ACHN (cell line): Measurements from ENCODE around the gene AARS1.
"Not testable (repeated sequence)": the region's sequence is repeated elsewhere in the genome, so short reads cannot be mapped to it uniquely, and the experiment has no call there.

Experiments used
- DNase-seq: peaks from one replicate; pipeline ENCODE4 v3.0.0-alpha.2; 2015
- in situ Hi-C: cut with HindIII; loops from 2 replicates; pipeline ENCODE4 v1.10.0; 2017; ENCODE audit warnings: low sequenced_read_pairs, low pct_ligation_motif_present, low pct_unique_long_range_greater_than_20kb

Gene AARS1

DNA sequence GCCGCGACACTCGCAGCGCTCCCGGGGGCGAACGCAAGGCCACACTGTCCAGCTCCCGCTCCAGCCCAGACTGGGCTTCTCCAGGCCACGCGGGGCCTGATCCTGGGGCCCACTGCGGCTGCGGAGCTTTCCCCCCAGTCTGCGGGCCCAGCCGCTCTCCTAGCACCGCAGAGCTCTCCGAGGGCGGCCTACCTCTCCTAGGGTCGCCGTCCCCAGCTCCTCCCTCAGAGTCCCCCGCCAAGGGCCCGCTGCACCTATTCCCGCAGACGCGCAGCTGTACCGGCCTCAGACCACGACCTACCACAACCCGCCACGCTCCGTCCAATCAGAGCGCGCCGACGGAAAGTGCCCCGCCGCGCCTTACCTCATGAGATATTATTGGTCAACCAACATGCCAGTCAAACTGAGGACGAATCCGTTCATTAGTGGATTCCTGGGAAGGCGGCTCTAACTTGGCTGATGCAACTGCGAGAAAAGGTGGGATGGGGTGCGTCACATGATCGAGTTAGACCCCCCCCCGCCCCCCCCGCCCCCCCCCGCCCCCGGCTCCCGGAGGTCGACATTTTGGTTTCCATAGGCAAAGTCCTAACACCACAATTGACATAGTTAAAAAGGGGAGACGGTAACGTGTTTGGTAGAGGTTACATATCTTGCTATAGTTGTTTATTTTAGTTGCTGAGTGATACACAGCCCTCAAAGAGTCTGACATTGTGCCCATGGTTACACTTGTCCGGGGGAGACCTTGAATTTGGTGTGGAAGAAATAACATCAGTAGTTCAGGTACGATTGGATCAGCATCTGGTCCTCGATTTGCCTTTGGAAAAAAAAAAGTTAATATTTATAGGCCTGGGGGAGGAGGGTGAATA is at the start of gene AARS1:
Gene AARS1 (minus strand): TSS at position 278 of the 866 bp plus-strand sequence. CDS start 6,743 bp downstream, outside the sequence.
- DNase-seq, result peak; percentile 100
- in situ Hi-C loops, result no loop called here

DNA sequence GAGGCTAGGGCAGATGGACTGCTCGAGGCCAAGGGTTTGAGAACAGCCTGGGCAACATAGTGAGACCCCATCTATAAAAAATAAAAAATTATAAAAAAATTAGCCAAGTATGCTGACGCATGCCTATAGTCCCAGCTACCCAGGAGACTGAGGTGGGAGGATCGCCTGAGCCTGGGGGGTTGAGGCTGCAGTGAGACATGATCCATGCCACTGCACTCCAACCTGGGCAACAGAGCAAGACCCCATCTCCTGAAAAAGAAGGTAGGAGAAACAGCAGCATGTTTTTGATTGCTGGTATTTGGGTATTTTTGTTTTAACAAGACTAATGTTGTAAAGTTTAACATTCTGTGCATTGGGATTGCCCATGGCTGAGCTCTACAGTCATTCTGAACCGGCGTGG is 48.5 kb upstream of the AARS1 start:
- DNase-seq, result no peak
- in situ Hi-C loops, result no loop called here

DNA sequence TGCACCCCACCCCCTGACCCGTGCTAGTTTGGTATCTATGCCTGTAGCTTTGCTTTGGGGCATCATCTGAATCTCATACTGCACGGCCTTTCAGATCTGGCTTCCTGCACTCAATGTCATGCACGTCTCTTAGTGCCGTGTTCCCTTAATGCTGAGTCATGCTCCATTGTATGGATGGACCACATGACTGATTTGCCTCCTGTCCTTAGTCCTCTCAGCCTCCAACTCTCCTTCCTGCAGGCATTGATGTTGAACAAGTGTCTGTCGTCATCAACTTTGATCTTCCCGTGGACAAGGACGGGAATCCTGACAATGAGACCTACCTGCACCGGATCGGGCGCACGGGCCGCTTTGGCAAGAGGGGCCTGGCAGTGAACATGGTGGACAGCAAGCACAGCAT is 43.4 kb upstream of the AARS1 start:
- DNase-seq, in situ Hi-C loops: not testable (repeated sequence)

DNA sequence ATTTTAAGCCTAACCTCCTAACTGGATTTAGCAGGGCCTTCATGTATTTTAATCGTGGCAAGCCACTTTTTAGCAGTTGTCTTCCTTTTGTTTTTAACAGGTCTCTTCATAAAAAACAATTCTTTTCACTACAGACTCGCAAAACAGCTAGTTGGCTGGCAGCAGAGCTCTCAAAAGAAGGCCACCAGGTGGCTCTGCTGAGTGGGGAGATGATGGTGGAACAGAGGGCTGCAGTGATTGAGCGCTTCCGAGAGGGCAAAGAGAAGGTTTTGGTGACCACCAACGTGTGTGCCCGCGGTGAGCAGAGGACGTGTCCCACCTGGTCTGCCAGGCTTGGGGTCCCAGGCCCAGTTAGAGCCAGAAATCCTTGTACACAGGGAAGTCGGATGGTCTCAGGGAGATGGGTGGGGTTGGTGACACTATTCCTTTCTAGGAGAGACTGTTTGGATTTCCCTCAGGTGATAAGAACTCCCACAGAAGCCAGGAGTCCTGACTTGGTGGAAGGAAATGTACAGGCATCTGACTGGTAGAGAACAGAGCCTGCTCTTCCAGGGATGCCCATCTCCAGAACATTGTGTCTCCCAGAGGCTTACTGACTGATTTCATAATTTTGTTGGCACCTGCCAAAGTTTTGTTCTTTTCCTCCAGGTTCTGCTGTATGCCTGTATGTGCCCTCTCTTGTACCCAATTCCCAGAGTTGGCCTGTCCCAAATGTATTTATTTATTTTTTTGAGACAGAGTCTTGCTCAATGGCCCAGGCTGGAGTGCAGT is 42.5 kb upstream of the AARS1 start:
- peak; percentile 21 for DNase-seq
- in situ Hi-C loops, result no loop called here

DNA sequence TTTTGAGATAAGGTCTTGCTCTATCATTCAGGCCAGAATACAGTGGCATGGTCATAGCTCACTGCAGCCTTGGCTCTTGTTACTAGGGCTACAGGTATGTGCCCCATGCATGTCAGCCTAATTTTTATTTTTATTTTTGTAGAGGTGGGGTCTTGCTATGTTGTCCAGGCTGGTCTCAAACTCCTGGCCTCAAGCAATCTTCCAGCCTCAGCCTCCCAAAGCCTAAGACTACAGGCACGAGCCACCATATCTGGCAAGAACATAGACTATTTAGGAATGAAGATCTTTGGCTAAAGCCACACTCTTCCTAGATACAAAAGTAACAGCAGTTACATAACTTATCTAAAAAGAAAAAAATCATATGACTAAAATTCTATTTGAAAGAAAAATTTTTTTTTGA is 41.8 kb upstream of the AARS1 start:
- in situ Hi-C loops, result no loop called here

DNA sequence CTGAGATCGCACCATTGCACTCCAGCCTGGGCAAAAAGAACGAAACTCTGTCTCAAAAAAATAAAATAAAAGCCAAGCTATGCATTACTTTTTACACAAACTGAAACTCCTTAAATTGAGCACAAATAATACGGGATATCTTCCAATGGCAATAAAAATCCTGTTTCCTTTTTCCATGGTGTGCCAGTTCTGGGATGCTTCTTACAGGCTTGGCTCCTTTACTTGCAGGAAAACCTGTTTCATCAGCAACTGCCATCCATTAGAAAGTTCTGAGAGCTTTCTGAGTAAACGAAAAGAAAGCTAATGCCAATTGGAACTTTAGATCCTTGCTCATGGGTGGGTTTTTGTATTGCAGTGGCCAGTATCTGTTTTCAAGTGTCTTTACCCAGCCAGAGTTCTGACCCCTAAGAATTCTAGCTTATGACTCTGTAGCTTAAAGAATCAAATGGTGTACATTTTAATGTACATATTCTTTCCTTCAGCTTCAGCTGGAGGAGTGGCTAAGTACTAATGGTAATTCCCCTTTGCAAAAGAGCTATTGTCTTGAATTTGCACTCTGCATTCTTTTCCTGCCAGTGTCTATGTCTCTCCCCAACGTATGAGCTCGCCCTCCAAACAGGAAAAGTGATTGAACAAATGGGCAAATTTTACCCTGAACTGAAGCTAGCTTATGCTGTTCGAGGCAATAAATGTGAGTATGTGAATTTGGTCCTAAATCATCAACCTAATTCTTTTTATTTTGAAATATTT is 35.9 kb upstream of the AARS1 start:
- in situ Hi-C loops, result no loop called here

More for the DNA sequence above, 41.8 kb upstream of the AARS1 start:
- DNase-seq, result no peak

DNA sequence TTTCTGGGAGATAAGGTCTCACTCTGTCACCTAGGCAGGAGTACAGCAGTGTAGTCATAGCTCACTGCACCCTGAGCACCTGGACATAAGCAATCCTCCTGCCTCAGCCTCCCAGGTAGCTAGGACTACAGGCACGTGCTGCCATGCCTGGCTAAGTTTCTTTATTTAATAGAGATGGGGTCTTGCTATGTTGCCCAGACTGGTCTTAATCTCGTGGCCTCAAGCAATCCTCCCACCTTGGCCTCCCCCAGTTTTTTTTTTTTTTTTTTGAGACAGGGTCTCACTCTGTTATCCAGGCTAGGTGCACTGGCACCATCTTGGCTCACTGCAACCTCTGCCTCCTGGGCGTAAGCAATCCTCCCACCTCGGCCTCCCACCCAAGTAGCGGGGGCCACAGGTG is 30.8 kb upstream of the AARS1 start:
- no peak for DNase-seq
- in situ Hi-C loops, result no loop called here

More for the DNA sequence above, 35.9 kb upstream of the AARS1 start:
- DNase-seq, result no peak

DNA sequence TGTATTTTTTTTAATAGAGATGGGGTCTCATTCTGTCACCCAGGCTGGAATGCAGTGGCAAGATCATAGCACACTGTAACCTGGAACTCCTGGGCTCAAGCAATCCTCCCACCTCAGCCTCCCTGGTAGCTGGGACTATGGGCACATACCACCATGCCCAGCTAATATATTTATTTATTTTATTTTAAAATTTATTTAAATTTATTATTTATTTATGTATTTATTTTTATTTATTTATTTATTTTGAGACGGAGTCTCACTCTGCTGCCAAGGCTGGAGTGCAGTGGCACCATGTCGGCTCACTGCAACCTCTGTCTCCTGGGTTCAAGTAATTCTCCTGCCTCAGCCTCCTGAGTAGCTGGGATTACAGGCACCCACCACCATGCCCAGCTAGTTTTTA is 18.4 kb upstream of the AARS1 start:
- in situ Hi-C loops, result not testable (repeated sequence)

DNA sequence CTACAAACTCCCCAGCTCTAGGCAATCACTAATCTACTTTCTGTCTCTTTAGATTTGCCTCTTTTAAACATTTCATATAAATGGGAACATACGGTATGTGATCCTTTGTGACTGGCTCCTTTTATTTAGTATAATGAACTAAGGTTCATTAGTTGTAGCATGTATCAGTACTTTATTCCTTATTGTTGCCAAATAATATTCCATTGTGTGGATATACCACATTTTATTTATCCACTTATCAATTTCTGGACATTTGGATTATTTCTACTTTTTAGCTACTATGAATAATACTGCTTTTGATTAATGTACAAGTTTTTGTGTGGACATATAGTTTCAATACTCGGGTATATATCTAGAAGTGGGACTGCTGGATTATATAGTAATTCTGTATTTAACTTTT is 17.6 kb upstream of the AARS1 start:
- in situ Hi-C loops, result no loop called here
- DNase-seq, result no peak

More for the DNA sequence above, 18.4 kb upstream of the AARS1 start:
- DNase-seq, result not testable (repeated sequence)

DNA sequence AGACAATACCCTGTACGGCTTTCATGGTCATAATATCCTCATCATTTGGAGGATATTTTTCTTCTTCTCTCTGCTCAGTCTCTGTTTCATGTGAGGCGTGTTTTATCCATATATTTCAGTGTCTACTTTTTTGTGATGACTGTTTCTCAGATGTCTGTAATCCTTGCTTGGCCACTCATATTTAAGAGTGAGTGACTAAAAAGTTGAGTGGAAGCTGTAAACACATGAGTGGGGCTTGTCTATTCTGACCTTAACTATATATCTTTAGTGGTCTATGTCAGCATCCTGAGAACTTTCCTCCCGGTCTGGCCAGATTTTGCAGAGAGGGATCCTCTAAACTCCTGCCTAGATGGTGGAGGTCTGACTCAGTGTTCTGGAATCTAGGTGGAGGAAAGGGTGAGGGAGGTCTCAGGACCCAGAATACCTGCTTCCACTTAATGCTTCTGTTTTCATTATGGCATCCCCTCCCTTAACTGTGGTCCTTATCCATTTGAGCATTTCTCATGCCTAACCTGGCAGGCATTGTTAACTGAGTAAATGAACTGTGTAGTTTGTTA is 15.7 kb upstream of the AARS1 start:
- peak; percentile 33 for DNase-seq
- in situ Hi-C loops, result no loop called here

DNA sequence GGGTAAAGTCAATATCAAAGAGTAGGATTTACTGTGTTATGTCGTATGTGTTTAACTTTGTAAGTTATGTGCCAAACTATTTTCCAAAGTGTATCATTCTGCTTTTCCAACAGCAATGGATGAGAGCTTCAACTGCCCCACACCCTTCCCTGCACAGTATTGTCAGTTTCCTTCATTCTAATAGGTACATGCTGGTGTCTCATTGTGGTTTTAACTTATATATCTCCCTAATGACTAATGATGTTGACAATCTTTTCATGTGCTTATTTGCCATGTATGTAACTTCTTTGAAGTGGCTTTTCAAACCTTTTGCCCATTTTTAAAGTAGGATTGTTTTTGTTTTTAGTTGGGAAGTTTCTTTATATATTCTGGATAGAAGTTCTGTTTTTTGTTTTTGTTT is 13.4 kb upstream of the AARS1 start:
- DNase-seq, result no peak
- in situ Hi-C loops, result no loop called here

DNA sequence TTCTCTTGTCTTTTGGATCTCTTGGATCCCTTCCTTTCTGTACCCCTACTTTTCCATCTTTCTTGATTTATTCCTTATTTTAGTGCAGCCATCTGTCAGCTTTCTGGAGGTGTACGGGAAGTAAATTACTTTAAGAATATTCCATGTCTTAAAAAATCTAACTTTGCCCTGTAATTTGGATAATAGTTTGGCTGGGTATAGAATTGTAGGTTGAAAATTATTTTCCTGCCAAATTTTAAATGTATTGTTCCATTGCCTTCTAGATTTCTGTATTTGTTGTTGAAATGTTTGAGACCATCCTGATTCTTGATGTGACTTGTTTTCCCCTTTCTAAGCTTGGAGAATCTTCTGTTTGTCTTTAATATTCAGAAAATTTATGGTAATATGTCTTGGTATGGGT is 11.8 kb upstream of the AARS1 start:
- in situ Hi-C loops, result no loop called here
- no peak for DNase-seq

DNA sequence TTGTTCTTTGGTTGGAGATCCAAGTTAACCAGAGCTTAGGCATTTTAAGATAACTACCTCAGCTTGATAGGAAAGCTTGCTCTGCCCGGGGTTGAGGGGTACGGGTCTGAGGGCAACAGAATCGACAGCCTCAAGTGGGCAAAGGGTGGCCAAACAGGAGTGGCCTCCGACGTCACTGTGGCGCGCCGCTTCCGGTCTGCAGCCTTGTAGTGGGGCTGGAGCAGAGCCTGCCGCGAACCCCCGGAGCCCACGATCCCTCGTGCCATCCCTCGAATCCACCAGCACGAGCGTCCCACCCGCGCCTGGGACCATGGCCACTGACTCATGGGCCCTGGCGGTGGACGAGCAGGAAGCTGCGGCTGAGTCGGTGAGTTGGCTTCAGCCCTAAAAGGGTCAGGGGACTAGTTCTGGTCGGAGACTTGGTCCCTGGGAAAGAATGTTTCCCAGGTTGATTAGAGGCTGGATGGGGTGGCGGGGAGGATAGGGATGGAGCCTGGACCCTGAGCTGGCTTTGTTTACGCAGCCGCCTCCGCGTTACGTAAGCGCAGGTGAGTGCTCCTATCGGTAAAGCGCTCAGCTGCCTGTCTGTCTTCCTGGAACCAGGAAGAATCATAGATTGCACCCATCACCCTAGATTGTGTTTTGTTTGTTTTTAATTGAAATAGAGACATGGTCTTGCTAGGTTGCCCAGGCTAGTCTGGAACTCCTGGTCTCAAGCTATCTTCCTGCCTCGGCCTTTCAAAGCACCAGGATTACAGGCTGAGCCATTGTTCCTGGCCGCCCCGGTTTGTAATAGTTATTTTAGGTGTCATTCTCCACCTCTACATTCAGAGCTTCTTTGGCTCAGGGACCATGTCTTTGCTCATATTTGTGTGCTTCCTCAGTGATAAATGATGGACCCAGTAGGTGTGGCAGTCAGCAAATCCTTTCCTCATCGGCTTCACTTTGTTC is 10.0 kb upstream of the AARS1 start, which contains the start of gene DDX19B:
Gene DDX19B (plus strand): TSS at position 199 of the 951 bp plus-strand sequence. CDS start 112 bp downstream, at position 311.
- in situ Hi-C loops, result no loop called here

DNA sequence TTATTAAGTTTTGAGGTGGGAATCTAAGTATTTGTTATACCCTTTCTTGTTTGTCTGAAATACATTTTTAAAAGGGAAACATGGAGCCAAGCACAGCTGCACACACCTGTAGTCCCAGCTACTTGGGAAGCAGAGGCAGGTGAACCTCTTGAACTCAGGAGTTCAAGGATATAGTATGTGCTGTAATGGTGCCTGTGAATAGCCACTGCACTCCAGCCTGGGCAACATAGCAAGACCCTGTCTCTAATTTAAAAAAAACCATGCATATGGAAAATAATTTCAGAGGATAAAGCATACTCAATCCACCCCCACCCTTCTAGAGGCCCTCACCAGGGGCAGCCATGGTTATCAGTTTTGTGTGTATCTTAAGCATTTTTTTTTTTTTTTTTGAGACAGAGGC is 6.3 kb upstream of the AARS1 start:
- in situ Hi-C loops, result no loop called here
- no peak for DNase-seq

More for the DNA sequence above, 10.0 kb upstream of the AARS1 start, which contains the start of gene DDX19B:
- DNase-seq, result peak; percentile 84

DNA sequence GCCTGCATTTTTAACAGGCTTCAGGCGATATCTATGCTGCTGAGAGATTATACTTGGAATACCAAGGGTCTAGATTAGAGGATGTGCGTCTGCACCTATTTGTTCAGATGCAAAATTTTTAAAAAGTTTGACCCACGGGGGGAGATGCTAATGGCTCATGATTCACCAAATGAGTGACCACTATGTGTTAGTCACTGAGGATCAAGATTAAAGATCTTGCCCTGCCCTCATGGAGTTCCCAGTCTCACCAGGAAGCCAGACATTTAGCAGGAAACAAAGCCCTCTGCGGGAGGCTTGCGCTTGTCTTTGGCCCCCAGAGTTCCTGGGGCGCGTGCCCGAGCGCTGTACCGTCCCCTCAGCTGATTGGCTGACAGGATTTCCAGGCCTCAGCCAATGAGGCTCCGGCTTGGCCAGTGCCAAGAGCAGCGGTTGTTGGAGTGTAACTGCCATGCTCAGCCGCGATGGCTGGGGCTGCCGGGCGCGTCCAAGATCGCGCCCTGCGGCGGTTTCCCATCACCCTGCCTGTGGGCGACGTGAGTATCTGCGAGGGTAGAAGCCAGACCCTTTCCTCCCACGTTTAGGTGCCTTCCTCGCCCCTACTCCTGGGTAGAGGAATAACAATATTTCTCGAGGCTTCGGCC is 5.2 kb upstream of the AARS1 start:
- in situ Hi-C loops, result no loop called here
- DNase-seq, result no peak

DNA sequence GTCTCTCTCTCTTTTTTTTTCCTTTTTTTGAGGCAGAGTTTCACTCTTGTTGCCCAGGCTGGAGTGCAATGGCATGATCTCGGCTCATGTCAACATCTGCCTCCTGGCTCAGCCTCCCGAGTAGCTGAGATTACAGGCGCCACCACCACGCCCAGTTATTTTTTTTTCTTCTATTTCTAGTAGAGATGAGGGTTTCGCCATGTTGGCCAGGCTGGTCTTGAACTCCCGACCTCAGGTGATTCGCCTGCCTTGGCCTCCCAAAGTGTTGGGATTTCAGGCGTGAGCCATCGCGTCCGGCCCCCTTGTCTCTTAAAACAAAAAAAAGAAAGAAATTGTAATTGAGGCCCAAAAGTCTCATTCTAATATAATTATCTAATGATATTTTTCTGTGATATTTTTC is 2.8 kb upstream of the AARS1 start:
- in situ Hi-C loops, DNase-seq: not testable (repeated sequence)

DNA sequence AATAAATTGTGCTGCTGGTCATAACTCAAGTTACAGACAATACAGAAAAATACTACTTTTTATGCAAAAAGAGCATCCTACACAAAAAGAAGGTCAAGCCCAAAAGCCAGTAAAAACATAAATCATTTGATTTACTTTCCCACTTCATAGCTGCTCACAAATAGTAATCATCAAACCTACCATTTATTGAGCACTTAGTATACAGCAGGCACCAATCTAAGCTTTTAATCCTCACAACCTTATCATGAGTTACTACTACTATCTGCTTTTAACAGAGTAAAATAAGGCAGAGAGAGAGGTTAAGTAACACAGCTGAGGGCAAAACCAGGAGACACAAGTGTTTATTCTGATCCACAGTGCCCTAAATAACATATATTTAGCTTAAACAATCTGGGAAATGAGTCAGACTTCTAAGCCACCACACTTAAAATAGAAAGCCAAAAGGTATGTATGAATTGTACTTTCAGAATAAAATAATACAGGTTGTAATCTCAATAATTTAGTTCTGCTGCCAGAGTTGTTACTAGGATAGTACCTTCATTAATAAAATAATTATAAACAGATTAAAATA is 1.7 kb upstream of the AARS1 start:
- in situ Hi-C loops, result no loop called here

More for the DNA sequence above, 1.7 kb upstream of the AARS1 start:
- no peak for DNase-seq
